Endothelial cell (in vitro differentiated cells): ENCODE measurements around the gene GGA2. TPM values are rescaled to one million over a fixed set of nuclear protein-coding genes. Genes with fewer than 3 reads are reported as not detected.

ENCODE experiments used
- DNase-seq: peaks from one replicate; pipeline ENCODE4 v3.0.0; 2021; ENCODE audit warnings: low spot score
- H3K27ac Mint-ChIP-seq: one replicate; pipeline ENCODE4 v1.8.0; 2021; ENCODE audit warnings: mixed read lengths, inconsistent platforms; ENCODE audit not compliant: unreplicated experiment
- H3K27me3 Mint-ChIP-seq: one replicate; pipeline ENCODE4 v1.8.0; 2021; ENCODE audit warnings: mild to moderate bottlenecking, moderate library complexity, mixed read lengths, inconsistent platforms; ENCODE audit not compliant: unreplicated experiment
- H3K36me3 Mint-ChIP-seq: one replicate; pipeline ENCODE4 v1.8.0; 2021; ENCODE audit warnings: mild to moderate bottlenecking, low read depth, mixed read lengths, inconsistent platforms; ENCODE audit not compliant: unreplicated experiment
- H3K4me1 Mint-ChIP-seq: one replicate; pipeline ENCODE4 v1.8.0; 2021; ENCODE audit warnings: mild to moderate bottlenecking, mixed read lengths, inconsistent platforms; ENCODE audit not compliant: unreplicated experiment
- H3K4me3 Mint-ChIP-seq: one replicate; pipeline ENCODE4 v1.8.0; 2021; ENCODE audit warnings: mild to moderate bottlenecking, mixed read lengths, inconsistent platforms; ENCODE audit not compliant: unreplicated experiment
- H3K9me3 Mint-ChIP-seq: one replicate; pipeline ENCODE4 v1.8.0; 2021; ENCODE audit warnings: mixed read lengths, inconsistent platforms; ENCODE audit not compliant: unreplicated experiment
- CTCF ChIP-seq: fragments of 200-600 bp; sonication (generic); IDR thresholded peaks from one replicate; pipeline ENCODE4 v1.5.0; 2021; ENCODE audit warnings: antibody characterized with exemption; ENCODE audit not compliant: unreplicated experiment
- total RNA-seq: library from RNA; stranded (reverse); fragmentation: NEBNext Ultra II Directional; extraction: Animal tissue kit (Norgen Biotek cat#: 25700); gene quantifications from one replicate; pipeline ENCODE4 v1.2.1, GENCODE V29; 2021; ENCODE audit not compliant: unreplicated experiment

GGA2 gene
- total RNA-seq, 1 donor from 2014 or later, result 65.1 TPM

- peak overlapping the region; percentile 21 for H3K27ac Mint-ChIP-seq
These were observed 1.5 kb downstream of the GGA2 start for GRCh38 chr16:23508589-23509440.

GRCh38 chr16:23506606-23506994 lies 3.7 kb downstream of the GGA2 start:
- no peak overlapping the region for H3K27ac Mint-ChIP-seq
- no peak for DNase-seq
- no peaks in the 10 kb centered on the region for H3K9me3 Mint-ChIP-seq
- no peak for TF ChIP-seq CTCF
- H3K27me3 Mint-ChIP-seq, result peaks cover 6% of the 10 kb centered on the region
- peaks cover 35% of the 10 kb centered on the region for H3K4me1 Mint-ChIP-seq
- H3K4me3 Mint-ChIP-seq, result no peak overlapping the region
- H3K36me3 Mint-ChIP-seq, result peaks cover 16% of the 10 kb centered on the region

More at GRCh38 chr16:23508589-23509440, 1.5 kb downstream of the GGA2 start:
- H3K27me3 Mint-ChIP-seq, result peaks cover 6% of the 10 kb centered on the region
- peaks cover 16% of the 10 kb centered on the region for H3K36me3 Mint-ChIP-seq
- no peak for TF ChIP-seq CTCF
- DNase-seq, result peak; percentile 13
- H3K4me3 Mint-ChIP-seq, result peak overlapping the region; percentile 90
- no peaks in the 10 kb centered on the region for H3K9me3 Mint-ChIP-seq
- peaks cover 21% of the 10 kb centered on the region for H3K4me1 Mint-ChIP-seq

- H3K9me3 Mint-ChIP-seq, result no peaks in the 10 kb centered on the region
- H3K4me3 Mint-ChIP-seq, result no peak overlapping the region
- no peak overlapping the region for H3K27ac Mint-ChIP-seq
- H3K36me3 Mint-ChIP-seq, result peaks cover 16% of the 10 kb centered on the region
- H3K4me1 Mint-ChIP-seq, result peaks cover 35% of the 10 kb centered on the region
- no peak for DNase-seq
- peaks cover 6% of the 10 kb centered on the region for H3K27me3 Mint-ChIP-seq
- no peak for TF ChIP-seq CTCF
These were observed 4.4 kb downstream of the GGA2 start for GRCh38 chr16:23505671-23506605.

- Mint-ChIP-seq H3K4me3 (no peak overlapping the region), H3K27ac (no peak overlapping the region), H3K27me3 (peaks cover 6% of the 10 kb centered on the region), H3K9me3 (no peaks in the 10 kb centered on the region), H3K36me3 (peaks cover 16% of the 10 kb centered on the region), H3K4me1 (peaks cover 35% of the 10 kb centered on the region)
- no peak for DNase-seq
- no peak for TF ChIP-seq CTCF
These were observed 5.1 kb downstream of the GGA2 start for GRCh38 chr16:23505180-23505665.
